HG03135 (cell line): ENCODE data around the gene MAVS.
"Not testable (repeated sequence)": the region's sequence is repeated elsewhere in the genome, so short reads cannot be mapped to it uniquely, and the experiment has no call there.

ENCODE experiments used
- ATAC-seq: cut with Tn5 transposase; IDR thresholded peaks from one replicate; pipeline ENCODE4 v1.9.1; 2021; ENCODE audit warnings: mild to moderate bottlenecking, moderate library complexity; ENCODE audit not compliant: unreplicated experiment

The MAVS gene

GRCh38 chr20:3814928-3815495 is 31.6 kb upstream of the MAVS start:
- no peak for ATAC-seq

GRCh38 chr20:3815703-3816315 is 30.8 kb upstream of the MAVS start:
- no peak for ATAC-seq

- no peak for ATAC-seq
Observed at GRCh38 chr20:3818155-3819151, 28.2 kb upstream of the MAVS start.

- no peak for ATAC-seq
Observed at GRCh38 chr20:3819411-3820047, 27.1 kb upstream of the MAVS start.

GRCh38 chr20:3820048-3820900 is 26.4 kb upstream of the MAVS start, which contains the start of gene AP5S1:
AP5S1 (plus strand) TSS chr20:3820547; CDS start chr20:3822118, 1,571 bp downstream.
- peak; percentile 85 for ATAC-seq

- no peak for ATAC-seq
Observed at GRCh38 chr20:3820901-3821727, 25.5 kb upstream of the MAVS start.

GRCh38 chr20:3821996-3822395 is 24.6 kb upstream of the MAVS start:
- ATAC-seq, result no peak

GRCh38 chr20:3823881-3824280 is 22.8 kb upstream of the MAVS start:
- ATAC-seq, result no peak

- no peak for ATAC-seq
Observed at GRCh38 chr20:3825526-3825925, 21.1 kb upstream of the MAVS start.

- ATAC-seq, result no peak
Observed at GRCh38 chr20:3826420-3826819, 20.2 kb upstream of the MAVS start.

- ATAC-seq, result no peak
Observed at GRCh38 chr20:3828798-3829197, 17.8 kb upstream of the MAVS start.

GRCh38 chr20:3829891-3830290 is 16.7 kb upstream of the MAVS start:
- ATAC-seq, result not testable (repeated sequence)

GRCh38 chr20:3836132-3836531 is 10.5 kb upstream of the MAVS start:
- no peak for ATAC-seq

- no peak for ATAC-seq
Observed at GRCh38 chr20:3839328-3839727, 7.3 kb upstream of the MAVS start.

- not testable (repeated sequence) for ATAC-seq
Observed at GRCh38 chr20:3840201-3840600, 6.4 kb upstream of the MAVS start.

- ATAC-seq, result no peak
Observed at GRCh38 chr20:3842348-3842930, 4.2 kb upstream of the MAVS start.

GRCh38 chr20:3843490-3843889 is 3.1 kb upstream of the MAVS start:
- no peak for ATAC-seq

GRCh38 chr20:3843990-3844619 is 2.5 kb upstream of the MAVS start:
- not testable (repeated sequence) for ATAC-seq

GRCh38 chr20:3846378-3846739 is 275 bp upstream of the MAVS start:
- no peak for ATAC-seq
